NT2/D1 (cell line): ENCODE measurements around the gene CATSPERD.

Experiments
- DNase-seq: peaks from one replicate; pipeline ENCODE4 v3.0.0-alpha.2; 2011; ENCODE audit warnings: low read depth, low spot score
- H3K27me3 ChIP-seq: 2 replicates; pipeline ENCODE4 v1.6.0; 2011; ENCODE audit warnings: mild to moderate bottlenecking; ENCODE audit not compliant: insufficient read length, insufficient read depth
- H3K36me3 ChIP-seq: 2 replicates; pipeline ENCODE4 v1.6.1; 2011; ENCODE audit warnings: mild to moderate bottlenecking, low read length, mixed read lengths; ENCODE audit not compliant: insufficient read depth, insufficient read length
- H3K4me1 ChIP-seq: 2 replicates; pipeline ENCODE4 v1.5.1; 2011; ENCODE audit not compliant: insufficient read depth, insufficient read length
- H3K4me3 ChIP-seq: 2 replicates; pipeline ENCODE4 v1.5.1; 2011; ENCODE audit warnings: low read depth; ENCODE audit not compliant: insufficient read length
- H3K9ac ChIP-seq: 2 replicates; pipeline ENCODE4 v1.6.0; 2011; ENCODE audit warnings: low read depth; ENCODE audit not compliant: insufficient read length
- H3K9me3 ChIP-seq: 2 replicates; pipeline ENCODE4 v1.5.1; 2011; ENCODE audit warnings: mild to moderate bottlenecking, low read length; ENCODE audit not compliant: insufficient read depth
- SUZ12 ChIP-seq: IDR thresholded peaks from 2 replicates; pipeline ENCODE4 v1.6.1; 2011; ENCODE audit not compliant: insufficient read length, insufficient read depth; ENCODE audit errors: extremely low read depth
- YY1 ChIP-seq: IDR thresholded peaks from 2 replicates; pipeline ENCODE4 v1.6.1; 2011; ENCODE audit not compliant: insufficient read length, insufficient read depth
- ZNF274 ChIP-seq: IDR thresholded peaks from 2 replicates; pipeline ENCODE4 v1.6.1; 2011; ENCODE audit warnings: mild to moderate bottlenecking, low read depth, low read length

Gene CATSPERD

GRCh38 chr19:5676772-5677105, 43.7 kb upstream of the CATSPERD start:
- H3K4me3 ChIP-seq, result no peak overlapping the region
- H3K4me1 ChIP-seq, result peaks cover 10% of the 10 kb centered on the region
- no peaks in the 10 kb centered on the region for H3K9me3 ChIP-seq
- H3K27me3 ChIP-seq, result no peaks in the 10 kb centered on the region
- DNase-seq, result no peak
- H3K36me3 ChIP-seq, result peaks cover 54% of the 10 kb centered on the region
- H3K9ac ChIP-seq, result no peak overlapping the region
- TF ChIP-seq YY1 (no peak), SUZ12 (no peak), ZNF274 (no peak)

DNA sequence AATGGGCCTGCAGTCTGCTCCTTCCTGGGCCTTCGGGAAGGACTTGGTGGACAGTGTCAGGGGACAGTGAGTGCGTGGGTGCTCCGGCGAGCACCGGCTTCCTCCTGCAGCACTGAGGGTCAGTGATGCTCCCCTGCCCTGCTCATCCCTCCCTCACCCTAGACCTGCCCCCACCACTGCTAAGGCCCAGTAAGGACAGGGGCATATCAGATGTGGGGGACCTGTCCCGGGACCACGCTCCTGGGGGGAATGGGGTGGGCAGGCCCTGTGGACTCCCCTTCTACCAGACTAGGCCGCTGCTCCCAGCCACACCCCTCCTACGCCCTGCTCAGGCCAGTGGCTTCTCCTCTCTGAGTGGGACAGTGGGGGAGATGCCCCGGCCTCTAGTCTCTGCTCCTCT, 43.3 kb upstream of the CATSPERD start:
- no peaks in the 10 kb centered on the region for H3K9me3 ChIP-seq
- TF ChIP-seq YY1 (no peak), ZNF274 (no peak), SUZ12 (no peak)
- no peaks in the 10 kb centered on the region for H3K27me3 ChIP-seq
- DNase-seq, result no peak
- peaks cover 50% of the 10 kb centered on the region for H3K36me3 ChIP-seq
- no peak overlapping the region for H3K9ac ChIP-seq
- H3K4me1 ChIP-seq, result peaks cover 10% of the 10 kb centered on the region
- no peak overlapping the region for H3K4me3 ChIP-seq

DNA sequence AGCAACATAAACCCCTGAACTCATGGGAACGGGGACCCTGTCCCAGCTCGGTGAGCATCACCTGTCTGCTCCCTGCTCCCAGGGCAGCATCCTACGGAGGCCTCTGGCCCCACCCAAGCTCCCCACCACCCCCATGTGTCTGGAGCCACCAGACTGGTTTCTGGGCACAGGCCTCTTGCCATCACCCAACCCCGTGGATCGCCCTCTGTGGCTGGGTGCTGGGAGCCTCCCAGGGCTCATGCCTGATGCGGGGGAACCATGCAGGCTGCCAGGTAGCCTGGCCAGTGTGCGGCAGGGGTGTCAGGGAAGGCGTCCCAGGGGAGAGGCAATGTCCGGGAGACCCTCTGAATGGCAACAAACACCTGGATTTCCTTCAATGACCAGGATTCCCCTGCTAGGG, 42.9 kb upstream of the CATSPERD start:
- no peak for TF ChIP-seq SUZ12
- no peak for TF ChIP-seq YY1
- TF ChIP-seq ZNF274, result no peak
- no peaks in the 10 kb centered on the region for H3K27me3 ChIP-seq
- peaks cover 48% of the 10 kb centered on the region for H3K36me3 ChIP-seq
- no peak overlapping the region for H3K9ac ChIP-seq
- H3K4me3 ChIP-seq, result no peak overlapping the region
- peaks cover 12% of the 10 kb centered on the region for H3K4me1 ChIP-seq
- H3K9me3 ChIP-seq, result no peaks in the 10 kb centered on the region
- DNase-seq, result no peak

DNA sequence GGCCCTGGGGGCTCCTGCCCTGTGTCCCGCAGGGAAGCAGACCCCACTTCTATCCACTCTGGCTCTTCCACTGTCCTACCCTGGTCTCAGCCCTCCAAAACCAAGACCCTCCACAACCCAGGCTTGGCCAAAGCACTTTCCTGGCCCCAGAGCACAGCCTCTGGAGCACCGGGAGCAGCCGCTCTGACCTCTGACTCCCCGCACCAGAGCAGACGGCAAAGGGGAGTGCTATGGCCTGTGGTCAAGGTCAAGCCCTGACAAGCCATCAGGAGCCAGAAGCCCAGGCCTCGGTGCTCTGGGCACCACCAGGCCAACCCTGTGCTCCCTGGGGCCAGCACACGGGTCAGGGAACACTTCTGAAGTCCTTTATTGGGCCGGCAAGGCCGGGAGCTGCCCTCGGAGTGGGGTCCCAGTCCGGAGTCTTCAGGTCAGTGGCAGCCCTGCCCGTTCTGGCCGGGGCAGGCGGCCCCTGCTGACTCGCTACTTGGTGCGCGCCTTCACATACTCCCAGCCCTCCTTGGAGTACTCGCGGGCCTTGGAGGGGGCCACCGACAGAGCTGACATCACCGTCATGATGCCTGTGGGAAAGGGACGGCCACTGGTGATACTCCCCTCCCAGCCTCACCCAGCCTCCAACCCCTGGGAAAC, 42.2 kb upstream of the CATSPERD start:
- no peak overlapping the region for H3K4me3 ChIP-seq
- peak overlapping the region; percentile 32 for H3K9ac ChIP-seq
- H3K4me1 ChIP-seq, result peaks cover 12% of the 10 kb centered on the region
- no peak for DNase-seq
- peaks cover 41% of the 10 kb centered on the region for H3K36me3 ChIP-seq
- TF ChIP-seq ZNF274 (no peak), YY1 (no peak), SUZ12 (no peak)
- H3K27me3 ChIP-seq, result no peaks in the 10 kb centered on the region
- H3K9me3 ChIP-seq, result no peaks in the 10 kb centered on the region

GRCh38 chr19:5679289-5680083, 41.0 kb upstream of the CATSPERD start:
- H3K9me3 ChIP-seq, result no peaks in the 10 kb centered on the region
- no peaks in the 10 kb centered on the region for H3K27me3 ChIP-seq
- peak overlapping the region; percentile 85 for H3K9ac ChIP-seq
- no peak for DNase-seq
- TF ChIP-seq YY1 (no peak), SUZ12 (no peak), ZNF274 (no peak)
- H3K36me3 ChIP-seq, result peaks cover 34% of the 10 kb centered on the region
- peak overlapping the region; percentile 92 for H3K4me3 ChIP-seq
- peaks cover 12% of the 10 kb centered on the region for H3K4me1 ChIP-seq

DNA sequence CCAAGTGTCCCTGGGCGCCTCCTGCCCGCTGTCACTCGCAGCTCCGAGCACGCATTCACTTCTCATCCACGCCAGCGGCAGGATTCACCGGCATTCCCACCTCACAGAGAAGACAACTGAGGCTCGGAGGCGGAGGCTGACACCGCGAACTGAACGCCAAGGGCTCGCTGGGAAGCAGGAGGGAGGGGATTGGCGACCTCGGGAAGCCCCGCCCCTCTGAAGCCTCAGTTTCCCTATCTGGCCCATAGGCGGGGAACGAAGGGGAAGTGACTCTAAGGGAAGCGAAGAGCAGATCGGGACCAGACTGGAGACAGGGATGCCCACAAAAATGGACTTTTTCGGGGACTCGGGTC, 40.4 kb upstream of the CATSPERD start:
- peak overlapping the region; percentile 85 for H3K9ac ChIP-seq
- no peak for DNase-seq
- no peaks in the 10 kb centered on the region for H3K27me3 ChIP-seq
- H3K9me3 ChIP-seq, result no peaks in the 10 kb centered on the region
- H3K36me3 ChIP-seq, result peaks cover 33% of the 10 kb centered on the region
- H3K4me1 ChIP-seq, result peaks cover 8% of the 10 kb centered on the region
- TF ChIP-seq ZNF274, result no peak
- TF ChIP-seq SUZ12, result no peak
- TF ChIP-seq YY1, result no peak
- peak overlapping the region; percentile 92 for H3K4me3 ChIP-seq
